PC-9 (cell line): ENCODE measurements around the gene SGIP1.

Experiments used
- CTCF ChIP-seq: fragments of 200-600 bp; sonication (generic); conservative IDR thresholded peaks from 2 replicates; pipeline ENCODE4 v1.6.1; 2017; ENCODE audit warnings: mixed run types, antibody characterized with exemption, mild to moderate bottlenecking, moderate library complexity
- EZH2 ChIP-seq: fragments of 200-600 bp; sonication (generic); IDR thresholded peaks from 2 replicates; pipeline ENCODE4 v1.8.0; 2017; ENCODE audit warnings: antibody characterized with exemption, low read depth

GRCh38 chr1:66737836-66738235, 203.9 kb downstream of the SGIP1 start:
- TF ChIP-seq CTCF = no peak
- TF ChIP-seq EZH2 = no peak
